HG03354 (cell line): Measurements from ENCODE around the gene TEX19.
"Not testable (repeated sequence)": the region's sequence is repeated elsewhere in the genome, so short reads cannot be mapped to it uniquely, and the experiment has no call there.

ENCODE experiments used
- ATAC-seq: cut with Tn5 transposase; IDR thresholded peaks from one replicate; pipeline ENCODE4 v1.9.1; 2021; ENCODE audit warnings: mild to moderate bottlenecking; ENCODE audit not compliant: unreplicated experiment, poor library complexity, severe bottlenecking

Gene TEX19

DNA sequence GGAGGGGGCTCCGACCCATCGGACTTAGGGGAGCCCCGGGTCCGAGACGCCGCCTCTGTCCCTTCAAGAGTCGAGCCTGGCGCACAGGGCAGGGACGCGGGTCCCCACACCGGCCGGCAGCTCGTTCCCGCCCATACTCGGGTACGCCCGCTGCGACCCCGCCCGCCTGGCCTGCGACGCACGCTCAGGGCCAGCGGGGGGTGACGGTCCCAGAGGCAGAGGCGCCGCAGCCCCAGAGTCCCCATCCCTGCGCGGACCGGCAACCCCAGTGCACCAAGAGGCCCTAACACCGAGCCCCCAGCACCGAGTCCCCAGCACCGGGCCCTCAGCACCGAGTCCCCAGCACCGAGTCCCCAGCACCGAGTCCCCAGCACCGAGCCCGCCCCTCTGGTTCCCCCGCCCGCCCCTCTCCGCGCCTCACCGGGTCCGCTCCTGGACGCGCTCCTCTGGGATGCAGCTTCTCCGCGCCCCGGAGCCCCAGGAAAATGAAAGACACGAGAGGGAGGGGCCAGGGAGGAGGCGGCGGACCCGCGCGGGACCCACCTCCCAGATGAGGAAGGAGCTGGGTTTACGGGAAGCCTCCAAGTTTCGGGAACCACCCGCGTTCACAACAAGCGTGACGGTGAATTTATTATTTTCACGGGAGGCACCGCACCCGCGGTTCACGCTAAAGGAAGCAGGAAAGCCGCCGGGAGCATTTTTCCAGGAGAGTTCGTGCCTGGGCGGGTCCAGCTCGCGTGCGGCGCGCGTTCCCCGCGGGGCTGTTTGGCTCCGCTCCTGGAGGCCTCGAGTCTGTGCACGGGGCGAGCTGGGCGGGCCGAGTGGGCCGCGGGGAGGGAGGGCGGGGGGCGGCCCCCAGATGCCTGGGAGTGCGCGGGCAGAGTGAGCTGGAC is 25.5 kb upstream of the TEX19 start, which contains the start of gene SECTM1:
TSS of gene SECTM1 (minus strand) at position 488 of the 893 bp plus-strand sequence. CDS start 6,526 bp downstream, outside the sequence.
- ATAC-seq, result no peak

GRCh38 chr17:82334204-82334621 is 24.8 kb upstream of the TEX19 start:
- no peak for ATAC-seq

GRCh38 chr17:82334622-82335394 is 24.2 kb upstream of the TEX19 start:
- no peak for ATAC-seq

DNA sequence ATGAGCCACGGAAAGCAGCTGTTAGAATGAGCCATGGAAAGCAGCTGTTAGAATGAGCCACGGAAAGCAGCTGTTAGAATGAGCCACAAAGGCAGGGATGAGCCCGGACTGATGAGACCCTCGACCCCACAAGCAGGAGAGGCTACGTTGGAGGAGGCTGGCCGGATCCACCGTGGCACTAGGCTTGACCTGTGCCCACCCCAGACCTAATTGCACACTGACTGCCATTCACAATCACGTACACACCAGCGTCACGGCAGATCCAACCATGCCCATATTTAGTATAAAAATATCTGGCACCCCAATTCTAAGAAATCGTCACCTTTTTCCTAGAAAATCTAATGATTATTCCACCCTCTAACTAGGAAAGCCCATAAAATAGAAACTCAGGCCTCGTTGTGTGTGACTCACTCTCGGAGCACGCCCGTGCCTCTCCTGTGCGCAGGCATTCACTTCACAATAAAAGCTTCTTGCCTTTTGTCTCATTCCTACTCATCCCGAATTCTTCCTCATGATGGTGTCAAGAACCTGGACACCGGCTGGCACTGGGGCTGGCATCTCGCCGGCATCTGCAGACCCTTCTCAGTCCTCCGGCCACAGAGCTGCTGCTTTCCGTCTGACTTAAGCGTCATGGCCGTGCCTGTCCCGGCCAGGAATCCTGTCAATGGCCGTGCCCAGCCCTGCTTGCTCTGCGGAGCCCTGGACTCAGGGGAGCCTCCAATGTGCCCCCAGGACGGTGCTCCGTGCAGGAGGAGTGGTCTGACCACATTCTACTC is 20.0 kb upstream of the TEX19 start:
- no peak for ATAC-seq

- no peak for ATAC-seq
Observed at GRCh38 chr17:82339634-82340580, 19.1 kb upstream of the TEX19 start.

DNA sequence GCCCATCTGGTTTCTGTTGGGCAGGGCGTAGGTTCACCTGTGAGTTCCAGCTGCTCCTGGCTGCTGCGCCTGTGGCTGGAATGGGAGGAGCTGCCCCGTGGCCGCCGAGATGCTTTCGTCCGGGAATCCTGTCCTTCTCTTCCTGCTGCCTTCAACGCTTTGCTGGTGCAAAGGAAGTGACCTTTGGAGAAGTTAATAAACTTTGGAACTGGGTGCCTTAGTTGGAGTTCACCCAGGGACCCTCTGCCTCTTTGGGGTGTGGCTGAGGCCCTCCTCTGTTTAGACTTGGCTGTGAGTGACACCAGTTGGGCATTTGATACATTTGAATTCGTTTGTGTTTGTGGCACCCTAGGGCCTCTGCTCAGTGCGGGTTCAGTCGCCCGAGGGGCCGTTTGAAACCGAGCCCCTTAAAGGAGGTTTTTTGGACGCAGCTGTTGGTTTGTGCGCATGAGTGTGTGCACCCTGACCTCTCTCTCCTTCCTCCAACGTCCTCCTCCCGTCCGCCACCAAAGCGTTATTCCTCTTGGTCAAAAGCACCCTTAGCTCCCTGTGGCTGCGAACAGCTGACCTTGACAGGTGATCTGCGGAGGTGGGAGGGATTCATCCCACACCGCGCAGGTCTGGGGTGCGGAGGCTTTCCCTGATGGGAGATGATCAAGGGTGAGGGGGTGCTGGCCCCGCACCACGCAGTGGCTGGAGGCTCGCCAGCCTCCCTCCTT is 16.5 kb upstream of the TEX19 start:
- no peak for ATAC-seq

DNA sequence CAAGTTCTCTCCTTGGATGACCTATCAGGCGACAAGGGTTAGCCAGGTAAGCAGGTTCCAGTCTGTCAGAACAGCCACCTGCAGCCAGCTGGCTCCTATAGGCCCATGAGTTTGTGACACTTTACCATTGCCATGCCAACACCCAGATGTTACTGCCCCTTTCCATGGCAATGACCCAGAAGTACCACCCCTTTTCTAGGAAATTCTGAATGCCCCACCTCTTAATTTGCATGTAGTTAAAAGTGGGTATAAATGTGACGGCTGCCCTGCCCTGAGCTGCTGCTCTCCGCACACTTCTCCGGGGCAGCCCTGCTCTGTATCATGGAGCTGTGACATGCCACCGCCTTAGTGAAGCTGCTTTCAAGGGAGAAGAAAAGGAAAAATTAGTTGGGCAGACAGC is 15.5 kb upstream of the TEX19 start:
- no peak for ATAC-seq

GRCh38 chr17:82344175-82344907 is 14.7 kb upstream of the TEX19 start:
- ATAC-seq, result no peak

DNA sequence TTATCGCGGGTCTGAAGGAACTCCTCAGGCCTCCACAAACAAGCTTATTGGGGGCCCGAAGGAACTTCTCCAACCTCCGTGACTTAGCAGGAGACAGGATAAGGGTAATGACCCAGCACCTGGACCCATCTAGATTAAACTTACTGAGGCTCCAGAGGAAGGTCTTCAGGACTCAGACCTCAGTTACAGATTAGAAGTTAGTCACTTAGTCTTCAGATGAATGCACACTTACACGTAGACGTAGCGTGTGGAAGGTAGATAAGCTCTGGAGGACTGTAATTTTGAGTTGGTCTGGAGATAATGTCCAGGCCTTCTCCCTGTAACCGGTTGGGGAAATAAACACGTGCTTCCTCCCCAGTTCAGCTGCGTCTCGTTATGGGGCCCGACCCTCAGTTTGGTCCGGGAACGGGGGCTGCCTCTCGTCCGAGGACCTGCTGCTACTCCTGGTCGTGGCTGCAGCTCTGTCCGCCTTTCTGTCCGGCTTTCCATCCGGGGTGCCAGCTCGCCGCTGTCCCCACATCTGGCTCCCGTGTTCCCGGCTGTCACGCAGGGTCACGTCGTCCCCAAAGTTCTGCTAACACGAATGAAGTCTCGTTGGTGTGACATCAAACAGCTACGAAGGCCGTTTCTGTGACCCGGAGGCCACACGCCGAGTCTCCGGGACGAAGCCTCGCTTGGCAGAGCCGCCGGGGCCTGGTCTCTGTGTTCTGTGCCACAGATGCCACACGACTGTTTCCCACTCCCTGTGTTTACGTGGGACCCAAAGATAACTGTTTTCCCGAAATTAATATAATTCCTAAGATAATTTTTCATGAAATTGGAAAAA is 13.7 kb upstream of the TEX19 start:
- no peak for ATAC-seq

GRCh38 chr17:82346342-82347300 is 12.4 kb upstream of the TEX19 start:
- ATAC-seq, result no peak

GRCh38 chr17:82347994-82348393 is 11.1 kb upstream of the TEX19 start:
- not testable (repeated sequence) for ATAC-seq

- no peak for ATAC-seq
Observed at GRCh38 chr17:82348434-82348833, 10.6 kb upstream of the TEX19 start.

DNA sequence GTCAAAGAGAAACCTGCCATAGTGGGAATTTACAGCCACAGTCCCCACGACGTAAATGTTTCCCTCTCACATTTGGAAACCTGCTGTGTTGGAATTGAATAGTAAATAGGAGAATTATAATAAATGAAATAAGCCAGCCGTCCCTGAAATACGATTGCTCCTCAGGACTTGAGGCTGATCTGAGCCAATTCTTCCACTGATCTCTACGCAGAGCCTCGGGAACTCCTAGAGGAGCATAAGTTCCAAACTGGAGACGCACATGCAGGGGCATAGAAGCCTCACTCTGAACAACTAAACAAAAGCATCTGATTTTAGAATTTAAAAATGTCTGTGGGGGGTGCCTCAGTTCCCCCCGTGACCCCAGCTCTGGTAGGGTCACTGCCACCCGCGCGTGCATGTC is 10.2 kb upstream of the TEX19 start:
- no peak for ATAC-seq

GRCh38 chr17:82349287-82349701 is 9.8 kb upstream of the TEX19 start:
- no peak for ATAC-seq

DNA sequence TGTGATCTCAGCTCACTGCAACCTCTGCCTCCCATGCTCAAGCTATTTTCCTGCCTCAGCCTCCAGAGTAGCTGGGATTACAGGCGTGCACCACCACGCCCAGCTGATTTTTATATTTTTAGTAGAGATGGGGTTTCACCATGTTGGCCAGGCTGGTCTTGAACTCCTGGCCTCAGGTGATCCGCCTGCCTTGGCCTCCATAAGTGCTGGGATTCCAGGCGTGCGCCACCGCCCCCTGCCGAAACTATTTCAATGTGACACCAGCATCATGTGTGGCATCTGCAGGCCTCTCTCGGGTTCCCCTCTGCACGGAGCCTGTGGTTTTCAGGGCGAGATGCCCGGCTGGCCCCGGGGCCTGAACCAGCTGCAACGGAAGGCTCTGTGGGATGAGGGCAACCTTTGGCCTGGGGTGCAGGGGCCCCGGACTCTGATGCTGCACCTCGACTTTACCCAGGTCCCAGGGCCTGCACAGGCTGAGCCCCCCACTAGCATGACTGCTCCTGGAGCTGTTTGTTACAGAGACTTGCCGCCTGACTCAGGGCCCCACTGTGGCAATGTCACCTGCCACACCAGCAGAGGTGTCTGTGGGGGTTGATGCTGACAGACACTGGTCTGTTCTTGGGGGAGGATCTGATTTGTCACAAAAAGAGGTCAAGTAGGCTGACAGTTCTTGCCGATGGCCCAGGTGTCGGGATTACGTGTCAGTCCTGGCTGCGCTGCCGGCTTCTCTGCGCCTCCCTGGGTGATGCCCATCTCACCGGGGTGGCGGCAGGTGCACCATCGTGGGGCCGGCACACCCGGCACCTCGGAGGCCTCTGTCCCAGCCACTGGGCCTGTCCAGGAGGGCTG is 8.6 kb upstream of the TEX19 start:
- ATAC-seq, result no peak
